ENCODE results near the gene THAP4.

DNA sequence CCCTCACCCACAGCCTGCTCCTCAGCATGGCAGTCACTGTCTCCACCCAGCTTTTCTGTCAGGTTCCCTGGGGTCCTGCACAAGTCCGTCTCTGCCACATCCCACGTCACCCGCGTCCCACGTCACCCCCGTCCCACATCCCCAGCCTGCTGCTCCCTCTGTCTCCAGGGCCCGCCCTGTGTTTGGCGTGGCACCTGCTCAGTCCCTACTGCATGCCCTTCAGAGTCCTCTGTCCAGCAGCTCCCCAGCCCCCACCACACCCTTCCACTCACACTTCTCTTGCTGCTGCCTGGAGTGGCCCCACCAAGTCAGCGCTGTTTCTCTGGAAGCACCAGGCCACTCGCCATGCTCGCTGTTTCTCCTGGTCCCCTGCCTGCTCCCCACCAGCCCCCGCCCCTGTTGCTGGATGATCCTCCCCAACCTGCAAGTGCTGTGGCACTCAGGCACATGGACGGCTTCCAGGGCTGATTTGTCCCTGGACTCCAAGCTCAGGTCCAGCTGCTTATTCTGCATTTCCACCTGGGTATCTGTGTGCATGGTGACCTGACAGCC, 19.3 kb upstream of the THAP4 start:
- TF ChIP-seq, protein P1, sequence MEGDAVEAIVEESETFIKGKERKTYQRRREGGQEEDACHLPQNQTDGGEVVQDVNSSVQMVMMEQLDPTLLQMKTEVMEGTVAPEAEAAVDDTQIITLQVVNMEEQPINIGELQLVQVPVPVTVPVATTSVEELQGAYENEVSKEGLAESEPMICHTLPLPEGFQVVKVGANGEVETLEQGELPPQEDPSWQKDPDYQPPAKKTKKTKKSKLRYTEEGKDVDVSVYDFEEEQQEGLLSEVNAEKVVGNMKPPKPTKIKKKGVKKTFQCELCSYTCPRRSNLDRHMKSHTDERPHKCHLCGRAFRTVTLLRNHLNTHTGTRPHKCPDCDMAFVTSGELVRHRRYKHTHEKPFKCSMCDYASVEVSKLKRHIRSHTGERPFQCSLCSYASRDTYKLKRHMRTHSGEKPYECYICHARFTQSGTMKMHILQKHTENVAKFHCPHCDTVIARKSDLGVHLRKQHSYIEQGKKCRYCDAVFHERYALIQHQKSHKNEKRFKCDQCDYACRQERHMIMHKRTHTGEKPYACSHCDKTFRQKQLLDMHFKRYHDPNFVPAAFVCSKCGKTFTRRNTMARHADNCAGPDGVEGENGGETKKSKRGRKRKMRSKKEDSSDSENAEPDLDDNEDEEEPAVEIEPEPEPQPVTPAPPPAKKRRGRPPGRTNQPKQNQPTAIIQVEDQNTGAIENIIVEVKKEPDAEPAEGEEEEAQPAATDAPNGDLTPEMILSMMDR (IDR thresholded peaks at IDR 0.05), result no peak
- no peak for TF ChIP-seq POLR2A (IDR thresholded peaks at IDR 0.05)

Measured in breast epithelium (tissue), 3 donors.